Tibial artery (tissue), 4 donors: ENCODE measurements around the gene TSC22D1.

Source experiments
- DNase-seq, 2 donors: peaks; one replicate each; pipeline ENCODE4 v3.0.0-alpha.2; 2019
- H3K27ac ChIP-seq, 2 donors: fragments of 200-600 bp; sonication (generic) in 1 of 2; 1 replicate in 1 of 2; 2 replicates in 1 of 2; pipeline ENCODE4 v1.5.1; 2018 to 2019; ENCODE audit warnings: mild to moderate bottlenecking in 1 of 2
- H3K27me3 ChIP-seq, 2 donors: fragments of 200-600 bp; sonication (generic) in 1 of 2; one replicate each; pipeline versions ENCODE4 v1.5.1 to v1.6.0; 2016 to 2019
- H3K36me3 ChIP-seq, 3 donors: fragments of 200-600 bp; sonication (generic) in 2 of 3; one replicate each; pipeline ENCODE4 v1.5.1; 2016 to 2019; ENCODE audit warnings: mild to moderate bottlenecking in 2 of 3
- H3K4me1 ChIP-seq, 4 donors: fragments of 200-600 bp; sonication (generic) in 2 of 4; 1 replicate in 3 of 4; 2 replicates in 1 of 4; pipeline ENCODE4 v1.5.1; 2016 to 2019
- H3K4me3 ChIP-seq, 2 donors: fragments of 200-600 bp; sonication (generic) in 1 of 2; 1 replicate in 1 of 2; 2 replicates in 1 of 2; pipeline ENCODE4 v1.5.1; 2018 to 2019; ENCODE audit warnings: mild to moderate bottlenecking in 2 of 2
- H3K9me3 ChIP-seq, 3 donors: fragments of 200-600 bp; sonication (generic) in 1 of 3; one replicate each; pipeline ENCODE4 v1.5.1; 2016 to 2019
- CTCF ChIP-seq, 2 experiments: fragments of 200-600 bp in 1 of 2; fragments of 450-650 bp in 1 of 2; IDR thresholded peaks; one replicate each; pipeline ENCODE4 v1.5.1; 2017 to 2019; ENCODE audit warnings: antibody characterized with exemption in 2 of 2, mild to moderate bottlenecking in 1 of 2, moderate library complexity in 1 of 2
- intact Hi-C: fragments of 100-400 bp; cut with DNase I; formaldehyde crosslinking; loops from one replicate; pipeline ENCODE4 v1.15.0; 2023; ENCODE audit warnings: low total_unique reads

TSC22D1 gene

GRCh38 chr13:44410328-44410859 lies 165.7 kb downstream of the TSC22D1 start:
- H3K27me3 ChIP-seq, result no peaks in the 10 kb centered on the region
- H3K9me3 ChIP-seq, result no peaks in the 10 kb centered on the region
- intact Hi-C loops, result no loop called here

GRCh38 chr13:44409595-44409994 lies 166.5 kb downstream of the TSC22D1 start:
- TF ChIP-seq CTCF (IDR thresholded peaks at IDR 0.05), result no peak
- H3K9me3 ChIP-seq, result no peaks in the 10 kb centered on the region

More at GRCh38 chr13:44410328-44410859, 165.7 kb downstream of the TSC22D1 start:
- Histone ChIP-seq H3K27ac (no peak overlapping the region), H3K4me1 (no peaks in the 10 kb centered on the region), H3K4me3 (no peak overlapping the region), H3K36me3 (no peaks in the 10 kb centered on the region)
- no peak for TF ChIP-seq CTCF (IDR thresholded peaks at IDR 0.05)
- no peak for DNase-seq

GRCh38 chr13:44407891-44408290 lies 168.2 kb downstream of the TSC22D1 start:
- Histone ChIP-seq H3K9me3 (no peaks in the 10 kb centered on the region), H3K36me3 (no peaks in the 10 kb centered on the region), H3K27me3 (no peaks in the 10 kb centered on the region), H3K27ac (no peak overlapping the region), H3K4me1 (no peaks in the 10 kb centered on the region), H3K4me3 (no peak overlapping the region)
- no peak for TF ChIP-seq CTCF (IDR thresholded peaks at IDR 0.05)
- intact Hi-C loops, result no loop called here
- DNase-seq, result no peak

More at GRCh38 chr13:44409595-44409994, 166.5 kb downstream of the TSC22D1 start:
- no peaks in the 10 kb centered on the region for H3K27me3 ChIP-seq
- H3K36me3 ChIP-seq, result no peaks in the 10 kb centered on the region
- intact Hi-C loops, result no loop called here
- DNase-seq, result no peak
- no peaks in the 10 kb centered on the region for H3K4me1 ChIP-seq
- no peak overlapping the region for H3K4me3 ChIP-seq
- H3K27ac ChIP-seq, result no peak overlapping the region

DNA sequence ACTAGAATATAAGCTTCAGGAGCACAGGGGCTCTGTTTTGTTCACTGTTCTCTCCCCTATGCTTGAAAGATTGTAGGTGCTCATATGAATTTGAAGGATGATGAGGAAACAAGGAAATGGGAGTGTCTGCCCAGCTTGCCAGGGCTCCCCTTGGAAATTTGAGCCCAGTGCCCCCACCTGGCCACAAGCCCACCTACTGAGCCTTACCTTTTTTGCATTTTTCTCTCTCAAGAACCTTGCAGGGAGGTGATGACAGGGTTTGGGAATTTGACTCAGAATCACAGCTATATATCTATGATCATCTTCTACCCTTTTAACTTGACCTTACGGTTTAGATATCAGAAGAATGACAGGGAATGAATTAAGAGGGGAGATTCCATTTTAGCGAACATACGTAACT lies 168.8 kb downstream of the TSC22D1 start:
- Histone ChIP-seq H3K36me3 (no peaks in the 10 kb centered on the region), H3K27ac (no peak overlapping the region), H3K9me3 (no peaks in the 10 kb centered on the region), H3K27me3 (no peaks in the 10 kb centered on the region), H3K4me1 (no peaks in the 10 kb centered on the region), H3K4me3 (no peak overlapping the region)
- intact Hi-C loops, result no loop called here
- DNase-seq, result no peak
- TF ChIP-seq CTCF (IDR thresholded peaks at IDR 0.05), result no peak

- Histone ChIP-seq H3K4me3 (no peak overlapping the region), H3K27ac (no peak overlapping the region), H3K27me3 (no peaks in the 10 kb centered on the region), H3K9me3 (no peaks in the 10 kb centered on the region), H3K36me3 (no peaks in the 10 kb centered on the region), H3K4me1 (no peaks in the 10 kb centered on the region)
- no peak for TF ChIP-seq CTCF (IDR thresholded peaks at IDR 0.05)
- intact Hi-C loops, result no loop called here
- no peak for DNase-seq
These were observed 169.5 kb downstream of the TSC22D1 start for GRCh38 chr13:44406617-44407016.
